Activated T-cell treated with anti-CD3 and anti-CD28 coated beads for 24 hours (primary cell): ENCODE data around the gene EDEM3.
"Not testable (repeated sequence)": the region's sequence is repeated elsewhere in the genome, so short reads cannot be mapped to it uniquely, and the experiment has no call there.

Experiments used
- DNase-seq: peaks from one replicate; pipeline ENCODE4 v3.0.0-alpha.2; 2020; ENCODE audit warnings: low read depth

EDEM3 gene

GRCh38 chr1:184734980-184735379 is 19.7 kb downstream of the EDEM3 start:
- DNase-seq = no peak

DNA sequence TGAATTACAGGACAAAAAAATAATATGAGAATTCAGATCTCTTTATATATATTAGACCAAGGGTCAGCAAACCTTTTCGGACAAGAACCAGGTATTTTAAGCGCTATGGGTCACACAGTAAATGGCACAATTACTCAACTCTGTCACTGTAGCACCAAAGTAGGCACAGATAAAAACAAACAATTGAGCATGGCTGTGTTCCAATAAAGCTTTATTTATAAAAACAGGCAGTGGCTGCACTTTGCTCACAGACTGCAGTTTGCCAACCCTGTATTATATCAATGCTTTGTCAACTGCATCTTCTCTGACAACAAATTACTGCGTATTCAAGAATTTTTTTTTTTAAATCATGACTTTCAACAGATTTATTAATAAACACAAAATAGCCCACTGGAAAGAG is 29.8 kb downstream of the EDEM3 start:
- no peak for DNase-seq

DNA sequence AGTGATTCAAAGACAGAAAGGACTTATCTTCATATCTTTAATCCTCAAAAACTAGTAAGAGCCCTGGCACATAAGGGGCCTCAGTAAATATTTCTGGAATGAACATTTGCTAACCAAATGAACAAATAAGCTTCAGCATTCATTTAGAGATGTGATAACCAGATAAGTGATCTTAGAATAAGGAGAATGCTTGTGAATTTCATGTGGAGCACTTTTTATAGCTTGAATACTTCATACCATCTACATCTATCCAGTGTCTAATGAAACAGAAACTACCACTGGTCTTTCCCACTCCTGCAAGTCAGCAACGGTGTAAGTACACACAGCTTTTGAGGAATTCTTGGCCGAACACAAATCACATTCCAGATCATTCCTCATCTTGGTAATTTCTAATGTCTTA is 38.5 kb downstream of the EDEM3 start:
- no peak for DNase-seq

DNA sequence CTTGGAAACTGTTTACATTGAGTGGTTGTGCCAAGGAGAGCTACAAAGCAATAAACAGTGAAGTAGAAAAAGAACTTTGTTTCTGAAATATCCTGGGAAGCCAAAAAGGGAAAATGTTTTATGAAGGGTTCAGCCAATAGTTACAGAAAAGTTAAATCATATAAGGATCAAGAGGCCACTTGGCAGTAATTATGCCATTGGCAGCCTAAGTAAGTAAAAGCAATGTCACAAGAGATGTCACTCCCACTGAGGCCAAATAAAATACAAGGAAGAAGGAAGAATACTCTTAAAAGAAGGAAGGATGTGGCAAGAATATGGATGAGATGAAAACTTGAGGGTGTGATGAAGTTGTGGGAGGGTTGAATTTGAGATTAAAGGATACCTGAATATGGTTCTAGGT is 45.2 kb downstream of the EDEM3 start:
- DNase-seq = no peak

DNA sequence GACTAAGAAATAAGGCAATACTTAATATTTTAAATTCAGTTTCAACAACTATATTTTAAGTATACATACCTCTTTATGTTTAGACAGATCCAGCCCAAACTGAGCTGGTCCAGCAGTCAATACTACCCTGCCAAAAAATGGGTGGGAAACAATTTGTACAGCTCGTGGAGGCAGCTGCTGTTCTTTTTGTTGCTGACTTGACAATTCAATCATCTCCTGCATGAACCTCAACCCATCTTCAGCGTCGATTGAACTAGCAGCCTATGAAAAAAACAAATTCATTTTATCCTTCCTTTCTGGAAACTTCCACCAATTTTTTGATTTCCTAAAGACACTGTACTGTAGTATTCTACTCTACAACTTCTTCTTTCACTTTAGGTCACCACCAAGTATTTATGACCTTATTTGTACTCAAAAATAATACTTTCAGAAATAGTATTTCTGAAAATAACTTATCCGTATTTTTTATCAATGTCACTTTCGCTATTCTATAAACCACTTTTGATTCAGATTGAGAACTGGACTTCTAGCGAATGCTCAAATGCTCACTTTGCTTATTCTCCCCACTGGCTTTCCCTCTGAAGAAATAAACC is 46.5 kb downstream of the EDEM3 start:
- DNase-seq = no peak

DNA sequence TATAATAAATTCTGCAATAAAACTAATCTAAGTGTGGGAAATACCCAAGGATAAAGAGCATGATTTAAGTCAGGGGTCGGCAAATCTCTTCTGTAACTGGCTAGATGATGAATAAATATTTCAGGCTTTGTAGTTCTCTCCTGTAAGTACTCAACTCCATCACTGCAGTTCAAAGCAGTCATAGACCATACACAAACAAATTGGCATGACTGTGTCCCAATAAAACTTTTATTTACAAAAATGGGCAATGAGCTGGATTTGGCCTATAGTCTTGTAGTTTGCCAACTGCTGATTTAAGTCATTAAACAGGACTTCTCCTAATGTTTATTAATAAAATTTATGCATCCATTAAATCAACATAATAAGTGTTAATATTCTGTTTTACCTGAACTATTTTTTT is 49.4 kb downstream of the EDEM3 start:
- DNase-seq = no peak

DNA sequence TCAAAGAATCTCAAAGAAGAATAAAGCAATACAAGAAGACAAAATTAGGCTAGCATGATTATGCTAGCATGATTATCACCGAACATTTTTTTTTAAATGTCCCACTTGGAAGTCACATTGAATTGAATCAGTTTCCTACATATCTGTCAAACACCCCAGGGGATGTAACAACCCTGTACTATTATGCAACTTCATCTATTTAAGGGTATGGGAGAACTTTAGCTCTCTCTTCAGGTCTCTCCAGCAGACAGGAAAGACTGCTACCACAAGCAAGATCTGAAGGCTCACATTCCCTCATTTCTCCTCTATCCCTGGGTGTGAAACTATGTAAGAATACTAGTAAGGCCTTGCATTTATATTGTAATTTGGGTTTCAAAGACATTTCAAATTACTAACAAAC is 52.8 kb downstream of the EDEM3 start:
- no peak for DNase-seq

DNA sequence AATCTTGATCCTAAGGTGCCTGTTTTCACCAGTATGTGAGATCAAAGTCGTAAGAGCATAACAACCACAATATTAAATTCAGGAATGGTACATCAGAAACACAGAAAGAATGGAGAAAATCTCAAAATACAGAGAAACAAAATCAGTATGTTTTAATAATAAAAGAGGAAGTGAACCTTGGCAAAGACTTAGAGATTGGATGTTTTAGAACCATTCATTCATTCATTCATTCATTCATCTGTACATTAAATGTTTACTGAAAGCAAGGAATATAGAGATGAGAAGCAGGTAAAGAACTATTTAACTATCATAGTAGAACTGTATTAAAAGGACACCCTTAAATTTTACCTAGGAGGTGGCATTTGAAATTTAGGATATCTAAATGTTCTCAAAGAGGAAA is 55.7 kb downstream of the EDEM3 start:
- DNase-seq = no peak

- no peak for DNase-seq
Measured at GRCh38 chr1:184698016-184698415, 56.6 kb downstream of the EDEM3 start.

- no peak for DNase-seq
Measured at GRCh38 chr1:184696403-184696802, 58.3 kb downstream of the EDEM3 start.

DNA sequence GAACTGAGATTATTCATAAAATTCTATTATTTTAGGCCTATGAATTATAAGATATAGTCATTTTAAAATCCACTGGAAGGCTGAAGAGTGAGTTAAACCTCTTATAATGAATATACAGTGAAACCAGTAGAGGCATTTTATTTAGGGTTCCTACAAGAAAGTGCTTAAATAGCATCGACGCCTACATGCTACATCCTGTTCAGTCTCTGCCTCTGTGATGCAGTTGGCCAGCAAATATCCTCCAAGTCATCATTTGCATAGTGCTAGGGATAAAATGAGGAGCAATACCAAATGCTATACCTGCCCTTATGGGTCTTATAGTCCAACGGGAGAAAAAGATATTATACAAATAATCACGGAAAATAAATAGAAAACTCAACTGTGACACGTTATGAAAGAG is 59.6 kb downstream of the EDEM3 start:
- no peak for DNase-seq

DNA sequence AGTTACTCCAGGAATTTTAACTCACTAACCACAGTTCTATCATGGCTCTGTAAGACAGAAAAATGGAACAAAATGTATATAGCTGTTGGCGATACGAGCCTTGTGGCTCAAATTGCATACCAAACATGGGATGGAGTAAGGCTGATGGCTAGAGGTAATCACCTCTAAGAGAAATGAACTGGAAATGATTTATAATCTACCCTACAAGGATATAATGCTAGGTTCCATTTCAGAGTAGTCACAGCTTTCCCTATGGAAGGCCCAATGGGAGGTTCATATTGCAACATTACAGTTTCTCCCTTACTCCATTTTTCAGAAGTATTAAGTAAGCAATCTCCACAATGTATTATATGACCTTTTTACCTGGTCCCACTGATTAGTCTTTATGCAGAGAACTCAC is 61.6 kb downstream of the EDEM3 start:
- no peak for DNase-seq

- DNase-seq = no peak
Measured at GRCh38 chr1:184691719-184692324, 62.8 kb downstream of the EDEM3 start.

- no peak for DNase-seq
Measured at GRCh38 chr1:184686540-184686939, 68.1 kb downstream of the EDEM3 start.

DNA sequence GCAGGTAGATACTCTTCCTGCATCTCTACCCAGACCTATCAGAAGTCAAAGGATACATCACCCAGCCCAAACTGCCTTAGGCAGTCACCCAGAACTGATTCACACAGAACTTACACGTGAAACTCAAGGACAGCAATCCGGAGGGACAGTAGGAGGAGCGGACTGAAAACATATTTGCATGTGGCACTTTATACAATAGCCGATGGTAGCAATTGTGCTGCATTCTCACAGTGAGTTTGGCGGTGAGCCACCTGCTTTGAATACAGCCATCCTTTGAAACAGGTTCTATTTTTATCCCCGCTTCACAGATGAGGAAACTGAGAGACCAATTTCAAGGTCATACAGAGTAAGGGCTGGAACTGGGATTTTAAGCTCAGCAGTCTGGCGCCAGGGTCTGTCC is 69.5 kb downstream of the EDEM3 start:
- no peak for DNase-seq

- no peak for DNase-seq
Measured at GRCh38 chr1:184684285-184685074, 70.2 kb downstream of the EDEM3 start.

DNA sequence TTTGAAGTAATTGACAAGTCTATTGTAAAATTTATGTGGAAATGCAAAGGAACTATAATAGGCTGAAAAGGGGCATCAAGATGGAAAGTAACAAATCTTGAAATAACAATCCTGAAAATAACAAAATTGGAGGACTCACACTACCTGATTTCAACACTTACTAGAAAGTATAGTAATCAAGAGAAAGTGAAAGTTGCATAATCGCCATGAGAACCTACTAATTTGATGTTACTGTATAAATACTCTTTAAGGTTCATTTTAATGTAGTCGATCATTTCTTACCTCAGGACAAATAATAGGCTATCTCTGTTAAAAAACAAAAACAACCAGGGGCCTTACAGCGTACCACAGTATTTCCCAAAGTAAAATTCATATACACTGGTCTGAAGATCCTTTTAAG is 71.7 kb downstream of the EDEM3 start:
- no peak for DNase-seq

DNA sequence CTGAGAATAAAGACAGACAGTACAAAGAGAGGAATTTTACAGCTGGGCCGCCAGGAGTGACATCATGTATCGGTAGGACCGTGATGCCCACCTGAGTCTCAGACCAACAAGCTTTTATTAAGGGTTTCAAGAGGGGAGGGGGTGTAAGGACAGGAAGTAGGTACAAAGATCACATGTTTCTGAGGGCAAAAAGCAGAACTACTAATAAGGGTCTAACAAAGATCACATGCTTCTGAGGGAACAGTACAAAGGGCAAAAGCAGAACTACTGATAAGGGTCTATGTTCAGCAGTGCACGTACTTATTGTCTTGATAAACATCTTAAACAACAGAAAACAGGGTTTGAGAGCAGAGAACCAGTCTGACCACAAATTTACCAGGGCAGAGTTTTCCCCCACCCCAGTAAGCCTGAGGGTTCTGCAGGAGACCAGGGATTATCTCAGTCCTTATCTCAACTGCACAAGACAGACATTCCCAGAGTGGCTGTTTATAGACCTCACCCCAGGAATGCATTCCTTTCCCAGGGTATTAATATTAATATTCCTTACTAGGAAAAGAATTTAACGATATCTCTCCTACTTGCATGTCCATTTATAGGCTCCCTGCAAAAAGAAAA is 73.9 kb downstream of the EDEM3 start:
- DNase-seq = not testable (repeated sequence)

DNA sequence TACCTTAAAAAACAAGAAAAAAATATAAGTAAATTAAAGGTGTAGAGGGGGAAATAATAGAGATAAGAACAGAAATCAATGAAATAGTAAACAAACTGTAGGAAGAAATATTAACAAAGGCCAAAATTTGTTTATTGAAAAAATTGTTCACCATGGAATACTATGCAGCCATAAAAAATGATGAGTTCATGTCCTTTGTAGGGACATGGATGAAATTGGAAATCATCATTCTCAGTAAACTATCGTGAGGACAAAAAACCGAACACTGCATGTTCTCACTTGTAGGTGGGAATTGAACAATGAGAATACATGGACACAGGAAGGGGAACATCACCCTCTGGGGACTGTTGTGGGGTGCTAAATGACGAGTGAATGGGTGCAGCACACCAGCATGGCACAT is 75.2 kb downstream of the EDEM3 start:
- not testable (repeated sequence) for DNase-seq

DNA sequence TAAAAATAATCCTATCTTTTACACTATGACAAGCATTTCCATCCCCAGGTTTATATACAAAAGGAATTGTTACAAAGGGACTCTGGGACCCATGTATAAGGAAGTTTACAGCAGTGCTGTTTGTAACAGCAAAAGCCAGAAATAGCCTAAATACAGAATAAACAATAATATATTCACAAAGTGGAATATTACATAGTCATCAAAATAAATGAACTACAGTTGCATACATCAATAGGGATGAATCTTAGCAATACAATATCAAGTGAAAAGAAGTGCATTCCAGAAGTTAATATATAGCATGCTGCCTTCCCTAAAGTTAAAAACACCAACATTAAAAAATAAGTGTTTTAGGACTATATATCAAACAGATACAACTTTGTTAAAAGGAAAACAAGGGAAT is 77.3 kb downstream of the EDEM3 start:
- DNase-seq = no peak

GRCh38 chr1:184673305-184673704 is 81.4 kb downstream of the EDEM3 start:
- DNase-seq = no peak

DNA sequence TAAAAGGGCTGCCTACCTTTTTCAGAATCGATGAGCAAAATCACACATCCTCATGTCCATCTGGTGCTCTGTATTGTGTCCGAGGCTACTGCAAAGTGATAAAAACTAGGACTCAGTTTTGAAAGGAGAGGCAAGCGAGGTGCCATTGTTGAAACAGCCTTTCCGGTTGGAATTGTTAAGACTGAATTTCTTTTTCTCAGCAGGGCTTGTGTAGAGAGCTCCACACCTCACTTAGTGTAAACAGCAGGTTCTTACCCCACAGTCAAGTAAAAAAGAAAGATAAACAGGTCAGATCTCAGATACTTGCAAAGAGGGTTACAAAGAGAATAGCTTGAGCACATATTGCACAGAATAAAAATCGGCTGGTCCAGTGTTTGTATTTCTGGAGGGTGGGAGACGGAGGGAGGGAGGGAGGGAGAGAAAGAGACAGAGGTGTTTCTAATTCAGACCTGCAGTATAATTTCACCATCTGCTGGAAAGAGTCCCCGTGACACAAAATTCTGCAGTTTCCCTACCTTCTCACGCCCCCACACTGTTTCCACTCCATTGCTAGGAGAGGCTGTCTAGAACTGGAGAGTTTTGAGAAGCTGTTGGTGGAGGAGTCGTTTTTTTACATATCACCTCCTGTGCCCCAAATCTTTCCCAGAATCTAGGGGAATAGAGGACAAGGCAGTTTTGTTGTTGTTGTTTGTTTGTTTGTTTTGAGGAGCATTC is 82.5 kb downstream of the EDEM3 start:
- no peak for DNase-seq

DNA sequence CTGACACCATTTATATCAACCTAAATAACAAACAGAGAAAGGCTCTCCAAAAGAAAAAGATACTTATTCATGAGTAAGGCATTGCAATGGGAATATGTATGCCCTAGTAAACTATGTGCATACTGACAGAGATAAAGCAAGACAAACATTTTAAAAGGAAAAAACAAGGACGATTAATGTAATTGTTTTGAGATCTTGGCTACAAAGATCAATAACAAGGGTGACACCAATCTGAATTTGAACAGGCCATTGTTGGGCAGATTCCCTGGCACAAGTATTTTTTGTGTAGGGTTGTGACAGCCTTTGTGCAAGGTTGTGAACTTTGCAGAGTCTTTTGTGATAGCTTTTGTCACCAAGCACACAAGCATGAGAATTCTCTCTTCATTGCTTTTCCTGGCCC is 85.3 kb downstream of the EDEM3 start:
- DNase-seq = no peak
